ENCODE measurements around the gene NPHP4. TPM values are rescaled to one million over a fixed set of nuclear protein-coding genes. Genes with fewer than 3 reads are reported as not detected.
"Not testable (repeated sequence)": the region's sequence is repeated elsewhere in the genome, so short reads cannot be mapped to it uniquely, and the experiment has no call there.

NPHP4 gene
- total RNA-seq, 1 donor from 2014 or later = 12.1 TPM

DNA sequence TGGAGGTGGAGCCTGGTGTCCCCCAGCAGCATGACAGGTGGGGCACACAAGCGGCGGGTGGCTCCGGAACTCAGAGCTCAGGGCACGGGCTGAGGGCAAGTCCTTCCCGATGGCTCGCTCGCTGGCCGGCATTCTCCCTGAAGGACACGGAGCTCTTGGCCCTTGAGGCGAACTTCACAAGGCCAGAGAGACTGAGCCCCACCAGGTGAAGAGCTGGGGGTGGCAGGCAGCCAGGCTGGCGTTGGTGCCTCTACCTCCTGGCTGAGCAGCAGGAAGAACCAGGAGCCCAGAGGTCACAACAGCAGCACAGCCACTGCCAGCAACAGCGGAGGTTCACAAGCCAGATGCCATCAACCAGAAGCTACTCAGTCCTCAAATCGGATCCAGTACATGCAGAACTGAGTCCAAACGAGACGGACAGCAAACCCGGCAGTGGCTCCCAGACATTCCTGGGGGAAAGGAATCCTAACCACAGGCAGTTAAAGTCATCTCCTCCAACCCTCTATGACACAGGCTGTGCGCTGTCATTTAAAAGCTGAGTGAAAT lies 54.1 kb downstream of the NPHP4 start:
- no peak for DNase-seq (ENCODE audit: extremely low read depth, low read depth, low spot score)

GRCh38 chr1:5937373-5937857 lies 54.8 kb downstream of the NPHP4 start:
- no peak for DNase-seq (ENCODE audit: extremely low read depth, low read depth, low spot score)

DNA sequence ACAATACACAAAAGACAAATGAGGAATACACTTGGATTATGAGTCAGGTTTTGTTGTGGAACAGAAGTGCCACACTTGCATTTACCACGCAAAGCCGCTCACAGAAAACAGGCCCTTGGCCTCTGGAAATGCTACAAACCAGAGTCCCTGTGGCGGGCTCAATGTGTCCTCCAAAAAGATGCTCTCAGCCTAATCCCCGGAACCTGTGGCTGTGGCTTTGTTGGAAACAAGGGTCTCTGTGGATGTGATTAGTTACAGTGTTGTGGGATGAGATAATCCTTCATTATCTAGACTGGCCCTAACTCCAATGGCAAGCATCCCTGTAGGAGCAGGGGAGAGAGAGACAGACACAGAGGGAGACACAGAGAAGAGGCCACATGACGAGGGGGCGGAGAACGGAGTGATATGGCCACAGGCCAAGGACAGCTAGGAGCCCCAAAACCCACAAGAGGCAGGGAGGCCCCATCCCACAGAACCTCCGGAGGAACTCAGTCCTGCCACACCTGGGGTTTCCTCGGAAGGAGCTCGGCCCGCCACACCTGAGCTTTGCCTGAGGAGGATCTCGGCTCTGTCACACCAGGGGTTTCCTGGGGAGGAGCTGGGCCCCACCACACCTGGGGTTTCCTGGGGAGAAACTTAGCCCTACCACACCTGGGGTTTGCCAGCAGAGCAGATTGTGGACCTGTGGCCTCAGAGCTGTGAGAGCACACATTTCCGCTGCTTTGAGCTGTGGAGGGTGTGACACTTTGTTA lies 55.4 kb downstream of the NPHP4 start:
- DNase-seq (ENCODE audit: extremely low read depth, low read depth, low spot score) = no peak

DNA sequence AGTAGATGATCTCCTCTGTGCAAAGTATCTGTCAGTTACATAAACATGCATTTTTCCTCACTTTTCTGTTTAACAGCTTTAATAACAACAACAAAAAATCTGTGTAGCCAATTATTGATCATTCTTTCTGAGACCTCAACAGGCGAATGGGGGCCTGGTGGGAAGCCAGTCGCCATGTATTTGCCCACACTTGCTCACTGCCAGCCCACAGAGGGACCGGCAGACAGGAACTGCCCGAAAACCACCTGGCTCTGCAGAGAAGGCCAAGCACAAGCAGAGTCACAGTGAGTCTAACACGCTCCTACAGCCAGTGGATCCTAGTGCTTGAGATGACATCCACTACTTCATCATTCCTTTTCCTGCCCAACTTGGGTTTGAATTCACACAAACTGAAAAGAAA lies 56.1 kb downstream of the NPHP4 start:
- no peak for DNase-seq (ENCODE audit: extremely low read depth, low read depth, low spot score)

DNA sequence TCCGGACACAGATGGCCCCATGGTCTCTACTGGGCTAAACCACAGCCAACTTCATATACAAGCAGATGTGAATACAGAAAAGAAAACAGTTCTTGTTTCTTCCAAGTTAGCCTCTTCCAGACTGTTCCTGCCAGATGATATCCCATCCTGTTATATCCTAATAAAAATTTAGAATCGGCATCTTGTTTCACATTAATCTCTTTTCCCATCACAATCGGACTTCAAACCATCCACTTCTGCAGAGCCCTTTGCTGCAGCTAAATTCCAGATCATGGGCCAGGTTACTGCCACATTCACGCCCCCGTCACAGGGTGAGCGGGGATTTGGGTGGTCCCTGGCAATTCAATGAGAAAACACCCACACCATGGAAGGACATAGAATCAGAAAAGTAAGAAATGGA lies 57.2 kb downstream of the NPHP4 start:
- no peak for DNase-seq (ENCODE audit: extremely low read depth, low read depth, low spot score)

- no peak for DNase-seq (ENCODE audit: extremely low read depth, low read depth, low spot score)
These were observed 58.0 kb downstream of the NPHP4 start for GRCh38 chr1:5934058-5934884.

GRCh38 chr1:5933676-5934057 lies 58.6 kb downstream of the NPHP4 start:
- no peak for DNase-seq (ENCODE audit: extremely low read depth, low read depth, low spot score)

DNA sequence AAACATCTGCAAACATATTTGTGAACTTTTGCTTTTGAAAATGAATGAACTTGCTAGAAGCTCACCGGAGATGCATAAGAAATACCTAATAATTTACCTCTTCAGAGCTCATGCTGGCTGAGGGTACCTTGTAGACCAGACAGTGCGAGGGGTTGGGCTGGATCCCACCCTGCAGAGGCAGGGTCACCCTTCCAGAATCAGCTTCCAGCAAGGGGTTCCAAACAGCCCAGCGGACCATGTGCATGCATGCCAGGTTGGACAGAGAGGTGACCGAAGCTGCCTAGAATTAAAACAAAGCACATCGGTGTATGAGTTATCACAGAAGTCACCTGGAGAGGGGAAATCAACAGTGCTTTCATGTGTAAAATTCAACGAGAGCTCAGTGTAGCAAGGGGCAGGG lies 59.2 kb downstream of the NPHP4 start:
- no peak for DNase-seq (ENCODE audit: extremely low read depth, low read depth, low spot score)

- DNase-seq (ENCODE audit: extremely low read depth, low read depth, low spot score) = no peak
These were observed 63.4 kb downstream of the NPHP4 start for GRCh38 chr1:5928714-5929400.

GRCh38 chr1:5927506-5928370 lies 64.5 kb downstream of the NPHP4 start:
- no peak for DNase-seq (ENCODE audit: extremely low read depth, low read depth, low spot score)

- no peak for DNase-seq (ENCODE audit: extremely low read depth, low read depth, low spot score)
These were observed 65.4 kb downstream of the NPHP4 start for GRCh38 chr1:5926686-5927435.

DNA sequence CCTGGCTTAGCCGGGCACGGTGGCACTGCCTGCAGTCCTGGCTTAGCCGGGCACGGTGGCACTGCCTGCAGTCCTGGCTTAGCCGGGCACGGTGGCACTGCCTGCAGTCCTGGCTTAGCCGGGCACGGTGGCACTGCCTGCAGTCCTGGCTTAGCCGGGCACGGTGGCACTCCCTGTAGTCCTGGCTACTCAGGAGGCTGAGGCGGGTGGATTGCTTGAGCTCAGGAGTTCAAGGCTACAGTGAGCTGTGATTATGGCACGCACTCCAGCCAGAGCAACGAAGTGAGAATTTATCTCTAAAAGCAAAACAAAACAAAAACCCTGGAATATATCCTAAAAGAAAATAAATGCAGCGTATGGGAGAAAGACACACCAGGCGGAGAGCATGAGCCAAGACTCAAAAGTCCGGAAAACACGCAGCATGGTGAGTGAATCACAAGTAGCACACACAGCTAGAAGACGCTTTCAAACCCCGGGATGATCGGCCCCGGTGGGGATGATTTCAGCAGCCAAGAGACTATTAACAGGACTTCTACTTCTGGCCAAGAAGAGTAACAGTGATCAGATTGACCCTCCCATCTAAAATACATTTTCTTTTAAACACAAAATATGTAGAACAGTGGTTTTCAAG lies 69.4 kb downstream of the NPHP4 start:
- DNase-seq (ENCODE audit: extremely low read depth, low read depth, low spot score) = not testable (repeated sequence)

GRCh38 chr1:5921671-5922070 lies 70.6 kb downstream of the NPHP4 start:
- no peak for DNase-seq (ENCODE audit: extremely low read depth, low read depth, low spot score)

DNA sequence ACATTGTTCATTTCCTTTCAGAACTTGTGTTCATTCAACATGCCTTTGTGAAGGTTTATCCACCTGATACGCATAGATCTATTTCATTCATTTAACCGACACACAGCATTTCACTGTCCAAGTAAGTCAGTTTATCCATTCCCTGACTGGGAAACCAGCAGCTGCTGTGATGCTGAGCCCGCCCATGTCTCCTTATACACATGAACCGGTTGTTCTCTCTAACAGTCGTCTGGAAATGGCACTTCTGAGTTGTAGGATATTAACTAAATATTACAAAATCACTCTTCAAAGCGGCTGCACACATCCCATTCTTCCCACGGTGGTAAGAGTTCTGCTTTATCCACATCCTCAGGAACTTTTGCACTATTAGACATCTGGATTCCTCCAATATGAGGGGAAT lies 71.1 kb downstream of the NPHP4 start:
- no peak for DNase-seq (ENCODE audit: extremely low read depth, low read depth, low spot score)

DNA sequence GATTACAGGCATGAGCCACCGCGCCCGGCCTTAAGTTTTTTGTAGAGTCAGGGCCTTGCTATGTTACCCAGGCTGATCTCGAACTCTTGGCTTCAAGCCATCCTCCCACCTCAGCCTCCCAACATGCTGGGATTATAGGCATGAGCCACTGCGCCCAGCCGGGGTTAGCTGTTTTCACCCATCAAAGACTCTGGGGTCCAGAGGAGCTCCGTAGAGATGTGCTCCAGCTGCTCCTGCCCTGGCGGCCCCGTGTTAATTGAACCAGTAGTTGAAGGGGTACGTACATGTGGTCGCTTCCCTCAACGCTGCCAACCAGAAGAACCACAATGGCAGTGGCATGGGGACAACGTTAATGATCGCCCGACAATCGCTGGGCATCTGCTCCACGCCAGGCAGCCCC lies 72.0 kb downstream of the NPHP4 start:
- DNase-seq (ENCODE audit: extremely low read depth, low read depth, low spot score) = no peak

DNA sequence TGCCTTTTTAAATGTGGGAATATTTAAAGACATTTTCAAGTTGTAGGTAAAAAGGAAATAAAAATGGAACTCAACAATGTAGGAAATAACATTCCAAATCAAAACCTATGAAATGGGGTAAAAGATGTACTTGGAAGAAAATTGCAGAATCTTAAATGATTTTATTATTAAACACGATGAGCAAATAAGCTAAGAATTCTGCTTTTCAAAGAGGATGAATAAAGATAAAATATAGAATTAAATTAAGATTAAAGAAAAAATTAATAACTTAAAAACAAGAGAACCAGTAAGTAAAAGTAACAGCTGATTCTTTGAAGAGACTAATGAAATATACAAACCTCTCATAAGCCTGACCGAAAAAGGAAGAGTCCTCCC lies 74.0 kb downstream of the NPHP4 start:
- no peak for DNase-seq (ENCODE audit: extremely low read depth, low read depth, low spot score)

GRCh38 chr1:5917591-5918274 lies 74.5 kb downstream of the NPHP4 start:
- no peak for DNase-seq (ENCODE audit: extremely low read depth, low read depth, low spot score)

DNA sequence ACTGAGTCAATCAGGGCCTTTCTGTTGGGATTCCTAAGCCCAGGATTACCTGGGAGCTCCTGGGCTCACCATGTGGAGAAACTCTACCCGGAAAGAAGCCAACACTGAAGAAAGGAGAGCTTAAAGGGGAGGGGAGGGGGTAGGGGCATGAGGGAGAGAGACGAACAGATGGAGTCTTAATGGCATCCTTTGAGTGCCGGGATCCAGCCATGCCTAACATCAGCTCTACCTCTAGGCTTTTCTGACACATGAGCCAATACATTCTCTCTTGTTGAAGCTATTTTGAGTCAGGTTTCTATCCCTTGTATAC lies 75.0 kb downstream of the NPHP4 start:
- DNase-seq (ENCODE audit: extremely low read depth, low read depth, low spot score) = no peak
